Mesendoderm (in vitro differentiated cells): Measurements from ENCODE around the gene ZC3H12D. TPM values are rescaled to one million over a fixed set of nuclear protein-coding genes. Genes with fewer than 3 reads are reported as not detected.
A peak's percentile ranks its signal among the peaks of the same experiment; 100 is the strongest.

Experiments
- DNase-seq: peaks from one replicate; pipeline ENCODE4 v3.0.0; 2013
- H2AK5ac ChIP-seq: 2 replicates; pipeline ENCODE4 v1.6.1; 2013; ENCODE audit warnings: low read length, inconsistent platforms
- H2BK120ac ChIP-seq: 2 replicates; pipeline ENCODE4 v1.6.1; 2013; ENCODE audit warnings: low read depth, mild to moderate bottlenecking, low read length, moderate library complexity, mixed read lengths
- H2BK15ac ChIP-seq: replicated peaks from 2 replicates; pipeline ENCODE4 v1.6.1; 2013; ENCODE audit warnings: low read depth, mild to moderate bottlenecking, moderate library complexity
- H2BK5ac ChIP-seq: 2 replicates; pipeline ENCODE4 v1.6.1; 2013; ENCODE audit warnings: low read length, inconsistent platforms
- H3K18ac ChIP-seq: 2 replicates; pipeline ENCODE4 v1.6.1; 2013; ENCODE audit warnings: mild to moderate bottlenecking, low read length, mixed read lengths
- H3K23ac ChIP-seq: one replicate; pipeline ENCODE4 v1.6.1; 2013; ENCODE audit warnings: low read length
- H3K27ac ChIP-seq: 2 replicates; pipeline ENCODE4 v1.5.1; 2013; ENCODE audit warnings: low read depth, mild to moderate bottlenecking, inconsistent platforms, low read length, moderate library complexity
- H3K27me3 ChIP-seq: 2 replicates; pipeline ENCODE4 v1.6.1; 2013; ENCODE audit warnings: low read length, control low read depth, mild to moderate bottlenecking, inconsistent platforms; ENCODE audit not compliant: insufficient read depth, poor library complexity
- H3K36me3 ChIP-seq: 2 replicates; pipeline ENCODE4 v1.6.1; 2013; ENCODE audit warnings: low read length, inconsistent platforms; ENCODE audit not compliant: control insufficient read depth, insufficient read depth
- H3K4ac ChIP-seq: one replicate; pipeline ENCODE4 v1.6.1; 2013; ENCODE audit warnings: low read depth, mild to moderate bottlenecking, low read length, moderate library complexity
- H3K4me1 ChIP-seq: 2 replicates; pipeline ENCODE4 v1.6.1; 2013; ENCODE audit warnings: low read depth, low read length, inconsistent platforms; ENCODE audit not compliant: control insufficient read depth
- H3K4me2 ChIP-seq: 2 replicates; pipeline ENCODE4 v1.6.1; 2013; ENCODE audit warnings: low read length
- H3K4me3 ChIP-seq: 2 replicates; pipeline ENCODE4 v1.5.1; 2013; ENCODE audit warnings: mild to moderate bottlenecking, low read length
- H3K56ac ChIP-seq: one replicate; pipeline ENCODE4 v1.6.1; 2013; ENCODE audit warnings: low read length
- H3K79me1 ChIP-seq: 2 replicates; pipeline ENCODE4 v1.6.1; 2013; ENCODE audit warnings: low read length, inconsistent platforms
- H3K79me2 ChIP-seq: 2 replicates; pipeline ENCODE4 v1.6.1; 2013; ENCODE audit warnings: mild to moderate bottlenecking, low read length; ENCODE audit not compliant: control insufficient read depth, insufficient read depth
- H3K9ac ChIP-seq: 2 replicates; pipeline ENCODE4 v1.6.1; 2013; ENCODE audit warnings: low read length, inconsistent platforms
- H4K5ac ChIP-seq: one replicate; pipeline ENCODE4 v1.6.1; 2013; ENCODE audit warnings: low read length
- H4K8ac ChIP-seq: one replicate; pipeline ENCODE4 v1.6.1; 2013; ENCODE audit warnings: low read depth, mild to moderate bottlenecking, control low read depth, low read length, moderate library complexity
- WGBS: extraction: QIAGEN DNeasy Blood & Tissue Kit; methylation state at CpG from one replicate; pipeline ENCODE4 v1.1.7; 2013; ENCODE audit warnings: low lambda C conversion rate, missing lambda C conversion rate; ENCODE audit not compliant: insufficient coverage; ENCODE audit errors: extremely low coverage; 5-methylcytosine and 5-hydroxymethylcytosine counted together
- polyA plus RNA-seq, 2 experiments: library from polyadenylated mRNA; stranded (reverse); fragments of 200-250 nt; gene quantifications; one replicate each; pipeline ENCODE4 v1.2.3, GENCODE V29; 2013

ZC3H12D gene
- 0.04 TPM for polyA plus RNA-seq (2013, experiment 1 of 2)
- polyA plus RNA-seq (2013, experiment 2 of 2) = 0.03 TPM

- no peak within 1 kb of the TSS for H3K23ac ChIP-seq
- no CpG with 5 or more reads among the region's 22 CpGs for WGBS
- H4K5ac ChIP-seq = no peak within 1 kb of the TSS
- H3K4me3 ChIP-seq = no peak within 1 kb of the TSS
- H3K27ac ChIP-seq = no peak within 1 kb of the TSS
- H3K79me2 ChIP-seq = no peaks in the 10 kb centered on the region
- H2BK120ac ChIP-seq = no peak within 1 kb of the TSS
- no peak within 1 kb of the TSS for H4K8ac ChIP-seq
- H3K56ac ChIP-seq = no peak within 1 kb of the TSS
- no peak within 1 kb of the TSS for H2BK5ac ChIP-seq
- H3K4me1 ChIP-seq = peaks cover 5% of the 10 kb centered on the region
- no peaks in the 10 kb centered on the region for H3K36me3 ChIP-seq
- H3K4me2 ChIP-seq = no peak within 1 kb of the TSS
- H2AK5ac ChIP-seq = no peak within 1 kb of the TSS
- peak; percentile 51 for DNase-seq
- H2BK15ac ChIP-seq = no peak within 1 kb of the TSS
- H3K18ac ChIP-seq = no peak within 1 kb of the TSS
- no peaks in the 10 kb centered on the region for H3K79me1 ChIP-seq
- H3K4ac ChIP-seq = no peak within 1 kb of the TSS
- H3K9ac ChIP-seq = no peak within 1 kb of the TSS
- H3K27me3 ChIP-seq = no peaks in the 10 kb centered on the region
These were observed at the start of gene ZC3H12D for GRCh38 chr6:149484733-149485700. Gene ZC3H12D (minus strand): TSS chr6:149485014. CDS start chr6:149474543, 10,471 bp downstream.

GRCh38 chr6:149529650-149530049, 44.8 kb upstream of the ZC3H12D start:
- Histone ChIP-seq H2AK5ac (no peak overlapping the region), H3K4ac (no peak overlapping the region), H2BK5ac (no peak overlapping the region), H3K79me1 (no peaks in the 10 kb centered on the region), H3K9ac (no peak overlapping the region), H3K56ac (no peak overlapping the region), H3K79me2 (no peaks in the 10 kb centered on the region), H3K27ac (no peak overlapping the region), H4K5ac (no peak overlapping the region), H3K36me3 (no peaks in the 10 kb centered on the region), H3K4me1 (no peaks in the 10 kb centered on the region), H3K27me3 (no peaks in the 10 kb centered on the region), H3K23ac (no peak overlapping the region), H3K18ac (no peak overlapping the region), H3K4me3 (no peak overlapping the region), H4K8ac (no peak overlapping the region), H2BK15ac (no peak overlapping the region), H2BK120ac (no peak overlapping the region), H3K4me2 (no peak overlapping the region)
- DNase-seq = no peak
- no CpG with 5 or more reads among the region's 5 CpGs for WGBS

DNA sequence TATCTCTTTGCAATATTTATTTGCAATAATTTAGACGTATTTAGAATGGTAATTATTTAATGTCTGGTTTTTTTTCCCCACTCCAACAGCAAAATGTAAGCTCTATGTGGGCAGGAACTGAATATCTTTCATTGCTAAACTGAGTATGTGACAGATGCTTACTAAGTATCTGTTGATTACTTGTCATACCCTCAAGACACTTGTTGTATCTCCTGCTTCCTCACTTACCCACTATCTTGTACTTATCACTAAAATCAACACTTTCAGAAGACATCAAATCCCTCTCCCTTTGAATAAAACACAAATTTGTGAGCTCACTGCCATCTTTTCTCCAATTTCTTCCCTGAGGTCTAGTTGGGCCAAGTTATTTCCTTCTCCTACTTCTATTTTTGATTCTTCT, 30.7 kb upstream of the ZC3H12D start:
- Histone ChIP-seq H3K27me3 (no peaks in the 10 kb centered on the region), H3K4me1 (no peaks in the 10 kb centered on the region), H3K56ac (no peak overlapping the region), H3K23ac (no peak overlapping the region), H3K4me2 (no peak overlapping the region), H2AK5ac (no peak overlapping the region), H3K4ac (no peak overlapping the region), H4K8ac (no peak overlapping the region), H2BK15ac (no peak overlapping the region), H2BK5ac (no peak overlapping the region), H3K79me2 (no peaks in the 10 kb centered on the region), H2BK120ac (no peak overlapping the region), H3K18ac (no peak overlapping the region), H3K79me1 (no peaks in the 10 kb centered on the region), H3K27ac (no peak overlapping the region), H3K4me3 (no peak overlapping the region), H4K5ac (no peak overlapping the region), H3K36me3 (no peaks in the 10 kb centered on the region), H3K9ac (no peak overlapping the region)
- WGBS = no CpG with 5 or more reads among the region's 1 CpG
- peak; percentile 3 for DNase-seq

DNA sequence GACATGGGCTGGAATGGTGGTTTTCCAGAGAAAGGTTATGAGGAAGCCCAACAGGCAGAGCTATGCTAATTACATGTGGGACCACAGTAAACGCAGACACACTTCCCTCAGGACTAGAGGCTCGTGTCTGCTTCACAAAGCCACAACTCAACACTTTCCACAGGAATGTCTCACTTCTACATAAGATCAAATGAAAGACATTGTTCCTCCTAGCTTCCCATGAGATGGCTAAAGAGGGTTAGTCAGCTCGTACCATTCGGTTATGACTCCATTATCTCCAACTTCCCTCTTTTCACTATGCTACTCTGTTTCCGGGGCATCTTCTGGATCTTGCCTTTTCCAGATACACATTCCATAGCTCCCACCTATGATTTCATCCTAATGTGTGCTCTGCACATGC, 29.1 kb upstream of the ZC3H12D start:
- WGBS = no CpG with 5 or more reads among the region's 5 CpGs
- no peaks in the 10 kb centered on the region for H3K4me1 ChIP-seq
- no peak overlapping the region for H3K18ac ChIP-seq
- no peak overlapping the region for H2AK5ac ChIP-seq
- DNase-seq = peak; percentile 92
- no peaks in the 10 kb centered on the region for H3K79me2 ChIP-seq
- no peaks in the 10 kb centered on the region for H3K27me3 ChIP-seq
- H4K8ac ChIP-seq = no peak overlapping the region
- no peak overlapping the region for H3K4me2 ChIP-seq
- H4K5ac ChIP-seq = no peak overlapping the region
- H3K4ac ChIP-seq = no peak overlapping the region
- H3K36me3 ChIP-seq = no peaks in the 10 kb centered on the region
- no peak overlapping the region for H3K56ac ChIP-seq
- no peak overlapping the region for H3K9ac ChIP-seq
- H3K23ac ChIP-seq = no peak overlapping the region
- H2BK5ac ChIP-seq = no peak overlapping the region
- H3K27ac ChIP-seq = peak overlapping the region; percentile 11
- H3K79me1 ChIP-seq = no peaks in the 10 kb centered on the region
- H2BK120ac ChIP-seq = no peak overlapping the region
- H3K4me3 ChIP-seq = no peak overlapping the region
- H2BK15ac ChIP-seq = no peak overlapping the region

GRCh38 chr6:149510793-149511512, 26.1 kb upstream of the ZC3H12D start:
- H3K79me1 ChIP-seq = no peaks in the 10 kb centered on the region
- DNase-seq = no peak
- H3K27ac ChIP-seq = no peak overlapping the region
- H4K8ac ChIP-seq = no peak overlapping the region
- no peaks in the 10 kb centered on the region for H3K4me1 ChIP-seq
- H3K23ac ChIP-seq = no peak overlapping the region
- WGBS = no CpG with 5 or more reads among the region's 4 CpGs
- H3K36me3 ChIP-seq = no peaks in the 10 kb centered on the region
- no peak overlapping the region for H3K4me3 ChIP-seq
- H2BK5ac ChIP-seq = no peak overlapping the region
- no peak overlapping the region for H3K4me2 ChIP-seq
- no peak overlapping the region for H3K56ac ChIP-seq
- H3K18ac ChIP-seq = no peak overlapping the region
- H2AK5ac ChIP-seq = no peak overlapping the region
- no peaks in the 10 kb centered on the region for H3K79me2 ChIP-seq
- H2BK15ac ChIP-seq = no peak overlapping the region
- no peak overlapping the region for H2BK120ac ChIP-seq
- H3K9ac ChIP-seq = no peak overlapping the region
- no peak overlapping the region for H4K5ac ChIP-seq
- H3K27me3 ChIP-seq = no peaks in the 10 kb centered on the region
- H3K4ac ChIP-seq = no peak overlapping the region
